ENCODE measurements around the gene MPEG1. TPM values are rescaled to one million over a fixed set of nuclear protein-coding genes. Genes with fewer than 3 reads are reported as not detected.

MPEG1 gene
- polyA plus RNA-seq, 2 donors: 0.61 to 1.3 TPM

- H3K27ac ChIP-seq (ENCODE audit: low read depth in 2 of 2, low read length in 1 of 2): no peak overlapping the region
- H3K4me1 ChIP-seq (ENCODE audit: control insufficient read depth in 2 of 2, insufficient read depth in 2 of 2, low read length in 1 of 2): no peaks in the 10 kb centered on the region
- WGBS, 2 donors: 83 to 85% methylated on average over 10 of the region's 10 CpGs
- H3K27me3 ChIP-seq (ENCODE audit: control insufficient read depth in 1 of 2, insufficient read depth in 2 of 2, low read length in 2 of 2): no peaks in the 10 kb centered on the region
- no peak overlapping the region for H3K4me3 ChIP-seq (ENCODE audit: low read depth in 1 of 2, low read length in 2 of 2)
- H3K9me3 ChIP-seq (ENCODE audit: control insufficient read depth in 2 of 2, insufficient read depth in 1 of 2, low read depth in 1 of 2, low read length in 1 of 2): no peaks in the 10 kb centered on the region
- peaks cover 0 to 18% of the 10 kb centered on the region in 2 donors for H3K36me3 ChIP-seq (ENCODE audit: control insufficient read depth in 2 of 2, insufficient read depth in 2 of 2, low read length in 1 of 2)
Observed at GRCh38 chr11:59193587-59194130, 19.1 kb downstream of the MPEG1 start.

GRCh38 chr11:59192446-59193020 lies 20.2 kb downstream of the MPEG1 start:
- H3K4me3 ChIP-seq (ENCODE audit: low read depth in 1 of 2, low read length in 2 of 2): no peak overlapping the region
- no peaks in the 10 kb centered on the region for H3K27me3 ChIP-seq (ENCODE audit: control insufficient read depth in 1 of 2, insufficient read depth in 2 of 2, low read length in 2 of 2)
- peaks cover 0 to 1% of the 10 kb centered on the region in 2 donors for H3K4me1 ChIP-seq (ENCODE audit: control insufficient read depth in 2 of 2, insufficient read depth in 2 of 2, low read length in 1 of 2)
- WGBS, 2 donors: 85 to 91% methylated on average over 4 of the region's 4 CpGs
- no peak overlapping the region for H3K27ac ChIP-seq (ENCODE audit: low read depth in 2 of 2, low read length in 1 of 2)
- H3K36me3 ChIP-seq (ENCODE audit: control insufficient read depth in 2 of 2, insufficient read depth in 2 of 2, low read length in 1 of 2): peaks cover 0 to 18% of the 10 kb centered on the region in 2 donors
- no peaks in the 10 kb centered on the region for H3K9me3 ChIP-seq (ENCODE audit: control insufficient read depth in 2 of 2, insufficient read depth in 1 of 2, low read depth in 1 of 2, low read length in 1 of 2)

- no peaks in the 10 kb centered on the region for H3K27me3 ChIP-seq (ENCODE audit: control insufficient read depth in 1 of 2, insufficient read depth in 2 of 2, low read length in 2 of 2)
- H3K36me3 ChIP-seq (ENCODE audit: control insufficient read depth in 2 of 2, insufficient read depth in 2 of 2, low read length in 1 of 2): peaks cover 0 to 18% of the 10 kb centered on the region in 2 donors
- no peak overlapping the region for H3K27ac ChIP-seq (ENCODE audit: low read depth in 2 of 2, low read length in 1 of 2)
- H3K4me3 ChIP-seq (ENCODE audit: low read depth in 1 of 2, low read length in 2 of 2): no peak overlapping the region
- H3K4me1 ChIP-seq (ENCODE audit: control insufficient read depth in 2 of 2, insufficient read depth in 2 of 2, low read length in 1 of 2): peaks cover 0 to 2% of the 10 kb centered on the region in 2 donors
- H3K9me3 ChIP-seq (ENCODE audit: control insufficient read depth in 2 of 2, insufficient read depth in 1 of 2, low read depth in 1 of 2, low read length in 1 of 2): no peaks in the 10 kb centered on the region
- WGBS, 2 donors: 88 to 91% methylated on average over 8 of the region's 8 CpGs
Observed at GRCh38 chr11:59191890-59192289, 20.8 kb downstream of the MPEG1 start.

GRCh38 chr11:59191095-59191494 lies 21.6 kb downstream of the MPEG1 start:
- 77 to 82% methylated on average over 4 of the region's 4 CpGs for WGBS, 2 donors
- peaks cover 0 to 12% of the 10 kb centered on the region in 2 donors for H3K36me3 ChIP-seq (ENCODE audit: control insufficient read depth in 2 of 2, insufficient read depth in 2 of 2, low read length in 1 of 2)
- no peaks in the 10 kb centered on the region for H3K27me3 ChIP-seq (ENCODE audit: control insufficient read depth in 1 of 2, insufficient read depth in 2 of 2, low read length in 2 of 2)
- no peak overlapping the region for H3K4me3 ChIP-seq (ENCODE audit: low read depth in 1 of 2, low read length in 2 of 2)
- no peaks in the 10 kb centered on the region for H3K9me3 ChIP-seq (ENCODE audit: control insufficient read depth in 2 of 2, insufficient read depth in 1 of 2, low read depth in 1 of 2, low read length in 1 of 2)
- peaks cover 0 to 4% of the 10 kb centered on the region in 2 donors for H3K4me1 ChIP-seq (ENCODE audit: control insufficient read depth in 2 of 2, insufficient read depth in 2 of 2, low read length in 1 of 2)
- no peak overlapping the region for H3K27ac ChIP-seq (ENCODE audit: low read depth in 2 of 2, low read length in 1 of 2)

GRCh38 chr11:59189986-59190385 lies 22.7 kb downstream of the MPEG1 start:
- WGBS, 2 donors: 39 to 40% methylated on average over 4 of the region's 4 CpGs
- Histone ChIP-seq H3K4me3 (ENCODE audit: low read depth in 1 of 2, low read length in 2 of 2) (no peak overlapping the region), H3K36me3 (ENCODE audit: control insufficient read depth in 2 of 2, insufficient read depth in 2 of 2, low read length in 1 of 2) (peaks cover 0 to 11% of the 10 kb centered on the region in 2 donors), H3K27me3 (ENCODE audit: control insufficient read depth in 1 of 2, insufficient read depth in 2 of 2, low read length in 2 of 2) (no peaks in the 10 kb centered on the region), H3K4me1 (ENCODE audit: control insufficient read depth in 2 of 2, insufficient read depth in 2 of 2, low read length in 1 of 2) (peaks cover 4 to 7% of the 10 kb centered on the region in 2 donors), H3K27ac (ENCODE audit: low read depth in 2 of 2, low read length in 1 of 2) (no peak overlapping the region), H3K9me3 (ENCODE audit: control insufficient read depth in 2 of 2, insufficient read depth in 1 of 2, low read depth in 1 of 2, low read length in 1 of 2) (no peaks in the 10 kb centered on the region)

GRCh38 chr11:59188954-59189353 lies 23.8 kb downstream of the MPEG1 start:
- no peaks in the 10 kb centered on the region for H3K27me3 ChIP-seq (ENCODE audit: control insufficient read depth in 1 of 2, insufficient read depth in 2 of 2, low read length in 2 of 2)
- no peaks in the 10 kb centered on the region for H3K9me3 ChIP-seq (ENCODE audit: control insufficient read depth in 2 of 2, insufficient read depth in 1 of 2, low read depth in 1 of 2, low read length in 1 of 2)
- H3K4me3 ChIP-seq (ENCODE audit: low read depth in 1 of 2, low read length in 2 of 2): no peak overlapping the region
- H3K4me1 ChIP-seq (ENCODE audit: control insufficient read depth in 2 of 2, insufficient read depth in 2 of 2, low read length in 1 of 2): peaks cover 4 to 7% of the 10 kb centered on the region in 2 donors
- 88 to 90% methylated on average over 4 of the region's 4 CpGs for WGBS, 2 donors
- no peak overlapping the region for H3K27ac ChIP-seq (ENCODE audit: low read depth in 2 of 2, low read length in 1 of 2)
- peaks cover 0 to 9% of the 10 kb centered on the region in 2 donors for H3K36me3 ChIP-seq (ENCODE audit: control insufficient read depth in 2 of 2, insufficient read depth in 2 of 2, low read length in 1 of 2)

- Histone ChIP-seq H3K27ac (ENCODE audit: low read depth in 2 of 2, low read length in 1 of 2) (no peak overlapping the region), H3K36me3 (ENCODE audit: control insufficient read depth in 2 of 2, insufficient read depth in 2 of 2, low read length in 1 of 2) (peaks cover 0 to 5% of the 10 kb centered on the region in 2 donors), H3K4me3 (ENCODE audit: low read depth in 1 of 2, low read length in 2 of 2) (no peak overlapping the region), H3K27me3 (ENCODE audit: control insufficient read depth in 1 of 2, insufficient read depth in 2 of 2, low read length in 2 of 2) (no peaks in the 10 kb centered on the region), H3K4me1 (ENCODE audit: control insufficient read depth in 2 of 2, insufficient read depth in 2 of 2, low read length in 1 of 2) (peaks cover 7 to 11% of the 10 kb centered on the region in 2 donors), H3K9me3 (ENCODE audit: control insufficient read depth in 2 of 2, insufficient read depth in 1 of 2, low read depth in 1 of 2, low read length in 1 of 2) (no peaks in the 10 kb centered on the region)
- WGBS, 2 donors: 70 to 73% methylated on average over 6 of the region's 6 CpGs
Observed at GRCh38 chr11:59187587-59187986, 25.1 kb downstream of the MPEG1 start.

GRCh38 chr11:59187035-59187434 lies 25.7 kb downstream of the MPEG1 start:
- Histone ChIP-seq H3K36me3 (ENCODE audit: control insufficient read depth in 2 of 2, insufficient read depth in 2 of 2, low read length in 1 of 2) (peaks cover 0 to 2% of the 10 kb centered on the region in 2 donors), H3K27ac (ENCODE audit: low read depth in 2 of 2, low read length in 1 of 2) (peak overlapping the region in 1 of 2 donors; percentile 37), H3K4me1 (ENCODE audit: control insufficient read depth in 2 of 2, insufficient read depth in 2 of 2, low read length in 1 of 2) (peaks cover 7 to 11% of the 10 kb centered on the region in 2 donors), H3K27me3 (ENCODE audit: control insufficient read depth in 1 of 2, insufficient read depth in 2 of 2, low read length in 2 of 2) (no peaks in the 10 kb centered on the region), H3K4me3 (ENCODE audit: low read depth in 1 of 2, low read length in 2 of 2) (no peak overlapping the region), H3K9me3 (ENCODE audit: control insufficient read depth in 2 of 2, insufficient read depth in 1 of 2, low read depth in 1 of 2, low read length in 1 of 2) (no peaks in the 10 kb centered on the region)
- WGBS, 2 donors: 70 to 78% methylated on average over 3 of the region's 3 CpGs

- H3K27ac ChIP-seq (ENCODE audit: low read depth in 2 of 2, low read length in 1 of 2): peak overlapping the region; percentile 16 to 26
- H3K4me3 ChIP-seq (ENCODE audit: low read depth in 1 of 2, low read length in 2 of 2): no peak overlapping the region
- no peaks in the 10 kb centered on the region for H3K27me3 ChIP-seq (ENCODE audit: control insufficient read depth in 1 of 2, insufficient read depth in 2 of 2, low read length in 2 of 2)
- peaks cover 7 to 11% of the 10 kb centered on the region in 2 donors for H3K4me1 ChIP-seq (ENCODE audit: control insufficient read depth in 2 of 2, insufficient read depth in 2 of 2, low read length in 1 of 2)
- 54 to 62% methylated on average over 5 of the region's 5 CpGs for WGBS, 2 donors
- H3K9me3 ChIP-seq (ENCODE audit: control insufficient read depth in 2 of 2, insufficient read depth in 1 of 2, low read depth in 1 of 2, low read length in 1 of 2): no peaks in the 10 kb centered on the region
- H3K36me3 ChIP-seq (ENCODE audit: control insufficient read depth in 2 of 2, insufficient read depth in 2 of 2, low read length in 1 of 2): peaks cover 0 to 2% of the 10 kb centered on the region in 2 donors
Observed at GRCh38 chr11:59186130-59186594, 26.6 kb downstream of the MPEG1 start.
